K562 (cell line): Measurements from ENCODE around the gene TCEA3. TPM values are rescaled to one million over a fixed set of nuclear protein-coding genes. Genes with fewer than 3 reads are reported as not detected.

Source experiments
- ATAC-seq: fragments of 200-7000 bp; cut with Tn5 transposase; 3 replicates; pipeline ENCODE4 v1.9.1; 2020; ENCODE audit warnings: moderate library complexity
- BruUV-seq: library from RNA; stranded (reverse); fragments of 400-500 nt; replicated peaks from 2 replicates; lab custom pipeline; 2021; lab: Mats Ljungman, UMichigan
- CTCF ChIA-PET: fragments of 300-600 bp; formaldehyde crosslinking; extraction: SDS; loops from one replicate; lab custom pipeline; 2021; ENCODE audit warnings: low intra/inter-chr PET ratio; lab: Yijun Ruan, JAX
- POLR2A ChIA-PET: fragments of 300-600, 350-650 bp; sonication (Branson Sonifier 250); formaldehyde crosslinking; extraction: SDS; loops from one replicate; lab custom pipeline; 2021; ENCODE audit warnings: antibody characterized with exemption, inconsistent platforms; lab: Yijun Ruan, JAX
- DNase-seq, 4 experiments: peaks; one replicate each; pipeline versions ENCODE4 v3.0.0 to v3.0.0-alpha.2; 2011 to 2018; ENCODE audit warnings: low spot score in 3 of 4, mixed read lengths in 3 of 4; ENCODE audit errors: extremely low read depth in 1 of 4
- FAIRE-seq: peaks from 2 replicates; lab custom pipeline; 2011; peaks lifted over from hg19 to GRCh38; lab: Jason Lieb, UNC
- H2AFZ ChIP-seq: 2 replicates; pipeline ENCODE4 v1.6.0; 2011; ENCODE audit warnings: low read depth, low read length, control low read depth, inconsistent platforms
- H3K27ac ChIP-seq: fragments of 200-600 bp; 3 replicates; pipeline ENCODE4 v1.8.0; 2011; ENCODE audit warnings: low read depth, mild to moderate bottlenecking, control low read depth, inconsistent platforms, low read length, moderate library complexity, mixed read lengths; ENCODE audit errors: extremely low read depth
- H3K27me3 ChIP-seq, 2 experiments: fragments of 300-600 bp in 1 of 2; 2 replicates in 1 of 2; 3 replicates in 1 of 2; pipeline versions ENCODE4 v1.6.0 to v1.8.0; 2011; ENCODE audit warnings: inconsistent platforms in 2 of 2, low read length in 2 of 2, mild to moderate bottlenecking in 1 of 2, mixed read lengths in 1 of 2, moderate library complexity in 1 of 2; ENCODE audit not compliant: control insufficient read depth in 2 of 2, insufficient read depth in 2 of 2
- H3K36me3 ChIP-seq: fragments of 300-600 bp; 3 replicates; pipeline ENCODE4 v1.8.0; 2011; ENCODE audit warnings: mild to moderate bottlenecking, low read length, inconsistent platforms; ENCODE audit not compliant: control insufficient read depth, insufficient read depth
- H3K4me1 ChIP-seq, 2 experiments: fragments of 200-600 bp in 1 of 2; replicated peaks in 1 of 2; 2 replicates in 1 of 2; 3 replicates in 1 of 2; pipeline versions ENCODE4 v1.5.1 to v1.8.0; 2011; ENCODE audit warnings: inconsistent platforms in 2 of 2, low read length in 2 of 2, mild to moderate bottlenecking in 1 of 2, mixed read lengths in 1 of 2, moderate library complexity in 1 of 2; ENCODE audit not compliant: control insufficient read depth in 2 of 2, insufficient read depth in 2 of 2
- H3K4me2 ChIP-seq: 2 replicates; pipeline ENCODE4 v1.6.1; 2011; ENCODE audit warnings: low read length, control low read depth, inconsistent platforms, mixed read lengths; ENCODE audit not compliant: insufficient read depth
- H3K4me3 ChIP-seq: fragments of 200-600 bp; sonication (generic), shearing (Covaris generic); 2 replicates; pipeline ENCODE4 v1.5.1; 2016; ENCODE audit warnings: control low read depth, inconsistent platforms
- H3K79me2 ChIP-seq: fragments of 200-600 bp; 3 replicates; pipeline ENCODE4 v1.8.0; 2011; ENCODE audit warnings: low read length, inconsistent platforms; ENCODE audit not compliant: control insufficient read depth, insufficient read depth
- H3K9ac ChIP-seq, 2 experiments: 2 replicates each; pipeline versions ENCODE4 v1.6.0 to v1.6.1; 2011; ENCODE audit warnings: low read depth in 2 of 2, low read length in 2 of 2, control low read depth in 1 of 2, inconsistent platforms in 1 of 2, mild to moderate bottlenecking in 1 of 2, mixed read lengths in 1 of 2; ENCODE audit not compliant: insufficient read depth in 1 of 2
- H3K9me1 ChIP-seq: one replicate; pipeline ENCODE4 v1.6.0; 2011; ENCODE audit warnings: inconsistent platforms, mild to moderate bottlenecking, low read length, moderate library complexity; ENCODE audit not compliant: control insufficient read depth, insufficient read depth
- H3K9me3 ChIP-seq: replicated peaks from 2 replicates; pipeline ENCODE4 v1.5.1; 2011; ENCODE audit warnings: low read depth, low read length, inconsistent platforms; ENCODE audit not compliant: control insufficient read depth, insufficient read depth
- H4K20me1 ChIP-seq: replicated peaks from 2 replicates; pipeline ENCODE4 v1.6.1; 2011; ENCODE audit warnings: low read length, inconsistent platforms, mixed read lengths; ENCODE audit not compliant: control insufficient read depth, insufficient read depth
- BDP1 ChIP-seq: IDR thresholded peaks from 3 replicates; pipeline ENCODE4 v1.6.1; 2011; ENCODE audit not compliant: insufficient read length, insufficient read depth
- CBFA2T3 ChIP-seq: fragments of 450-650 bp; IDR thresholded peaks from 2 replicates; pipeline ENCODE4 v1.6.1; 2017
- CTBP1 ChIP-seq: fragments of 450-650 bp; IDR thresholded peaks from 2 replicates; pipeline ENCODE4 v1.6.1; 2016; ENCODE audit warnings: borderline replicate concordance
- FIP1L1 ChIP-seq: fragments of 200-400 bp; formaldehyde crosslinking; IDR thresholded peaks from 2 replicates; pipeline ENCODE4 v1.6.1; 2018; ENCODE audit warnings: mild to moderate bottlenecking, low read depth, low read length; ENCODE audit not compliant: poor library complexity, severe bottlenecking
- GABPA ChIP-seq: fragments of 200-800 bp; sonication (Bioruptor generic); conservative IDR thresholded peaks from 2 replicates; pipeline ENCODE4 v1.6.1; 2016; ENCODE audit warnings: low read depth, missing genetic modification characterization, missing compliant biosample characterization
- HDAC1 ChIP-seq, 2 experiments: fragments of 450-650 bp; IDR thresholded peaks; 2 replicates each; pipeline ENCODE4 v1.6.1; 2016 to 2017; ENCODE audit warnings: inconsistent platforms in 1 of 2, mild to moderate bottlenecking in 1 of 2, moderate library complexity in 1 of 2
- HMGN3 ChIP-seq: IDR thresholded peaks from 2 replicates; pipeline ENCODE4 v1.6.1; 2011; ENCODE audit warnings: borderline replicate concordance, low read depth, mild to moderate bottlenecking, mixed read lengths, low read length; ENCODE audit not compliant: insufficient read length; ENCODE audit errors: extremely low read depth
- KAT2B ChIP-seq: IDR thresholded peaks from one replicate; pipeline ENCODE4 v1.6.1; 2012; ENCODE audit warnings: low read depth, mild to moderate bottlenecking, control low read depth, inconsistent platforms, low read length, moderate library complexity
- KDM4B ChIP-seq, 2 experiments: fragments of 450-650 bp in 1 of 2; sonication (generic) in 1 of 2; IDR thresholded peaks; 2 replicates each; pipeline ENCODE4 v1.6.1; 2016 to 2017; ENCODE audit warnings: borderline replicate concordance in 2 of 2, antibody characterized with exemption in 1 of 2, low read depth in 1 of 2, mild to moderate bottlenecking in 1 of 2
- MAZ ChIP-seq, 2 experiments: fragments of 450-650 bp in 1 of 2; sonication (generic) in 1 of 2; formaldehyde crosslinking; IDR thresholded peaks in 1 of 2; conservative IDR thresholded peaks in 1 of 2; 2 replicates each; pipeline versions ENCODE4 v1.4.0 to v1.5.0; 2020; ENCODE audit warnings: mild to moderate bottlenecking in 1 of 2, missing genetic modification reagents in 1 of 2
- MCM5 ChIP-seq: fragments of 450-650 bp; IDR thresholded peaks from 2 replicates; pipeline ENCODE4 v1.6.1; 2016; ENCODE audit warnings: low read depth
- MYC ChIP-seq, 2 experiments: fragments of 250-450 bp in 1 of 2; sonication (Bioruptor Pico) in 1 of 2; IDR thresholded peaks; 2 replicates each; pipeline versions ENCODE4 v1.5.1 to v1.6.1; 2012 to 2021; ENCODE audit warnings: low read depth in 2 of 2, borderline replicate concordance in 1 of 2, improper control_type of control experiment in 1 of 2, low read length in 1 of 2, mild to moderate bottlenecking in 1 of 2, moderate library complexity in 1 of 2
- NFRKB ChIP-seq: fragments of 450-650 bp; IDR thresholded peaks from 2 replicates; pipeline ENCODE4 v1.6.1; 2016; ENCODE audit warnings: low read depth
- NFXL1 ChIP-seq: fragments of 450-650 bp; formaldehyde crosslinking; IDR thresholded peaks from 2 replicates; pipeline ENCODE4 v1.4.0; 2021; ENCODE audit warnings: mild to moderate bottlenecking
- NONO ChIP-seq, 2 experiments: fragments of 200-400 bp in 1 of 2; fragments of 450-650 bp in 1 of 2; formaldehyde crosslinking in 1 of 2; IDR thresholded peaks; 2 replicates each; pipeline ENCODE4 v1.6.1; 2017; ENCODE audit warnings: low read depth in 2 of 2, mild to moderate bottlenecking in 2 of 2, moderate library complexity in 2 of 2, low read length in 1 of 2
- RFX5 ChIP-seq: IDR thresholded peaks from 2 replicates; pipeline ENCODE4 v1.6.1; 2011; ENCODE audit warnings: low read depth, mild to moderate bottlenecking, improper control_type of control experiment, low read length
- SMAD3 ChIP-seq: fragments of 450-650 bp; formaldehyde crosslinking; conservative IDR thresholded peaks from 2 replicates; pipeline ENCODE4 v1.4.0; 2020; ENCODE audit warnings: mild to moderate bottlenecking
- TRIM28 ChIP-seq: fragments of 450-650 bp; IDR thresholded peaks from 2 replicates; pipeline ENCODE4 v1.6.1; 2017
- ZNF561 ChIP-seq: fragments of 450-650 bp; formaldehyde crosslinking; conservative IDR thresholded peaks from 2 replicates; pipeline ENCODE4 v1.4.0; 2020; ENCODE audit warnings: mild to moderate bottlenecking, moderate library complexity
- ZNF644 ChIP-seq: fragments of 200-800 bp; sonication (Bioruptor generic); IDR thresholded peaks from 2 replicates; pipeline ENCODE4 v1.6.1; 2016; ENCODE audit warnings: low read depth, missing genetic modification characterization, missing compliant biosample characterization
- WGBS: fragments of 100-300 bp; shearing (Covaris generic); methylation state at CpG from one replicate; pipeline ENCODE4 v1.1.6; 2016; ENCODE audit warnings: low coverage, mixed read lengths; ENCODE audit not compliant: insufficient coverage; ENCODE audit errors: missing lambda C conversion rate; 5-methylcytosine and 5-hydroxymethylcytosine counted together
- in situ Hi-C: fragments of 300-500 bp; cut with MboI; formaldehyde crosslinking; loops from 4 replicates; pipeline ENCODE4 v1.15.0; 2018; ENCODE audit warnings: inconsistent platforms, mixed read lengths
- intact Hi-C: fragments of 100-400 bp; cut with micrococcal nuclease; formaldehyde crosslinking; loops from 2 replicates; pipeline ENCODE4 v1.14.2; 2022
- polyA plus RNA-seq, 8 experiments: library from polyadenylated mRNA; depleted of rRNA in 4 of 8; stranded (reverse) in 5 of 8; unstranded in 3 of 8; fragments of >200 nt; fragmentation: Nextera tagmentation in 2 of 8; fragmentation: Illumina TruSeq in 1 of 8; extraction: Ambion mirVana in 2 of 8; extraction: Trizol in 1 of 8; gene quantifications; 2 replicates each; pipeline versions ENCODE4 v1.2.1 to v1.2.3, GENCODE V29; 2011 to 2014; ENCODE audit warnings: inconsistent platforms in 1 of 8, missing spikeins in 1 of 8
- total RNA-seq, 7 experiments: library from RNA; depleted of rRNA in 6 of 7; stranded (reverse); fragments of >200 nt in 6 of 7; fragmentation: Illumina TruSeq in 2 of 7; extraction: Trizol in 2 of 7; gene quantifications; 2 replicates each; pipeline versions ENCODE4 v1.2.1 to v1.2.3, GENCODE V29; 2011 to 2021; ENCODE audit warnings: low replicate concordance in 1 of 7

Gene TCEA3
- total and polyA plus RNA-seq, 9 of the 15 experiments (the other 6 are each of a cell fraction or from before 2014, with no cell fraction given): 0.03 to 0.55 (median 0.36) TPM

DNA sequence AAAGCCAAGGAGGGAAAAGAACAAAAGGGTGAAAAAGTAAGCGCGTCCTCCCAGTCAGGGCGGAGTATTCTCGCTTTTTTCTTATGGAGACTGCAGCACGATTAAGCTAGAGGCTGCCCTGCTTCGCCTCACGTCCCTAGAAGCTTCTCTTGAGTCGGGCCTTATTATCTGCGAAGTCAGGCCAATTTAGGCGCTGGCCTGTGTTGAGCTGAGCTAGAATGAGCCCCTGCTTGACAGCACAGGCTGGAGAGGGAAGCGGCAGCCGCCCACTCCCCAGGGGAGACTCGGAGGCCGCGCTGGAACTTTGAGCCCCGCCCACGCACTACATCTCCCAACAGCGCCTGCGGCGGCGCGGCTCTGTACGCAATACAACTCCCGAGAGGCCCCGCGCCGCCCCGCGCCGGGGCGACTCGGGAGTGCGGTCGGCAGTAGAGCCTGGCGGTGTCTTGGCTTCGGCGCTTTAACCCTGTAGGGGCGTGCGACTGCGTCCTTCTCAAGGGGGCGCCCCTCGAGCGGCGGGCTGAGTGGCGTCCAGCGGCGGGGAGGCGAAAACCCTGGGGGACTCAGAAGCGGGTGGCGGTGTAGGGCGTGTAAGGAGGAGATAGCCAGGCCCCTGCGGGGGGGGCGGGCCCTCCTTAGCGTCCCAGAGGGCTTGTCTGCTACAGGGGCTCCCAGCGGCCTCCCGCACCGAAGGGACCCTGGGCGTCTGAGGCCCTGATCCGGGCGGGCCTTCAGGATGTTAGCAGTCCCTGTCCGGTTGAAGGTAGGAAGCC lies 55.8 kb downstream of the TCEA3 start (continued):
- TF ChIP-seq ZNF644 (peak; percentile 85; the same call in 1 of the 2 replicates), CBFA2T3 (peak; percentile 56), FIP1L1 (peak; percentile 63)

DNA sequence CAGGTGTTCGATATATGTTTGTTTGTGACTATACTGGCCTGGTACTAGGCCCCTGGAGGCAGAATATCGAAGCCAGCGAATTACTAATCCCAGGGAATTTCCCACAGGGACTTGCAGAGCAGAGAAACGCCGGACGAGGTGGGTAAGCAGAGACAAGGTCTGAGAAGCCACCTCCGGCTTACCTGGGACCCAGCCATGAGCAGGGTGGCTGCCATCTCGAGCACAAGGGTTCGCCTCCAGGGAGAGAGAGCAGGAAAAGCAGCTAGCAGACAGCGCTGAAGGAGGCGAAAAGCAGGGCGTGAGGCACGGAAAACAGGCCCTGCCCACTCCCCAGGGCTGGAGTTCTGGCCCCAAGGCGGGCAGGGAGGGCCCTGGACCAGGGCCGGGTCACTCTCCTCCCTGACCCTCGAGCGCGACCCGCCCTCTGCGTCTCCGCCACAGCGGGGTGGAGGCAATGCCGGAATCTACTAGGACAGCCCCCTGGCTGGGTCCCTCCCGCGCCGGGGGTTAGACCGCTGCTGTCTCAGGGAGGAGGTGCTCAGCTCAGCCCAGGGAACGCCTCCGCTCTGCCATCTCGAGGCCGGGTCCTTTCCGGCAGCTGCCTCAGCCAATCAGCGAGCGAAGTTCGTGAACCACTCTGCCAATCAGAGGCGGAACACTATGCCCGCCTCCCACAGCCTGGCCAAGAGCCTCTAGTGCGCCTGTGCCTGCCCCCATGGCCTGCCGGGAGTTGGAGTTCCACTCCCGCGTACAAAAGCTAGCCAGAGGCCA lies 56.6 kb downstream of the TCEA3 start:
- peaks cover 23 to 36% of the 10 kb centered on the region in 2 experiments for H3K4me1 ChIP-seq
- DNase-seq (peak; percentile 99 to 100 (median 100)), ATAC-seq (peak; percentile 91), FAIRE-seq (peak; percentile 98)
- peak overlapping the region; percentile 98 for H3K4me2 ChIP-seq
- H4K20me1 ChIP-seq: no peaks in the 10 kb centered on the region
- BruUV-seq: no TSS peak
- peaks cover 54% of the 10 kb centered on the region for H3K79me2 ChIP-seq
- in situ Hi-C loops (no loop called here), intact Hi-C loops (loop anchor here (1.0 kb wide), 1 partner anchor 24 kb away; the partner anchor contains the start of gene HNRNPR)
- peaks cover 38% of the 10 kb centered on the region for H3K36me3 ChIP-seq
- peak overlapping the region; percentile 90 to 99 for H3K9ac ChIP-seq
- CTCF ChIA-PET: interaction anchor here (0.8 kb wide), 1 partner anchor 36 kb away, joined by 4 read pairs; no protein-coding TSS in a partner anchor
- H3K27me3 ChIP-seq: no peaks in the 10 kb centered on the region
- 0% methylated on average over 39 of the region's 41 CpGs for WGBS
- H3K9me1 ChIP-seq: no peaks in the 10 kb centered on the region
- peak overlapping the region; percentile 97 for H3K27ac ChIP-seq
- POLR2A ChIA-PET: interaction anchor here (0.6 to 1.9 kb wide), 18 partner anchors 9 to 169 kb away, joined by 3 to 27 read pairs (median 4); partner anchors contain the start of gene HNRNPR
- H2AFZ ChIP-seq: peak overlapping the region; percentile 98
- H3K4me3 ChIP-seq: peak overlapping the region; percentile 58
- H3K9me3 ChIP-seq: peaks cover 14% of the 10 kb centered on the region
- TF ChIP-seq HMGN3 (peak; percentile 97), GABPA (peak; percentile 88), CTBP1 (peak; percentile 77; the same call in 1 of the 2 replicates), NONO (IDR thresholded peaks at IDR 0.05; ENCODE audit: low read depth in 2 of 2, low read length in 1 of 2) (no peak), ZNF561 (no peak), HDAC1 (IDR thresholded peaks at IDR 0.05) (peak in 1 of 2 experiments; percentile 78; a peak in 2 of 4 replicates), KAT2B (no peak), BDP1 (no peak), NFXL1 (CRISPR knock-in tag) (no peak), NFRKB (peak; percentile 68), TRIM28 (no peak), MAZ (CRISPR knock-in tag; conservative IDR thresholded peaks at IDR 0.05 in 1 of 2, IDR thresholded peaks at IDR 0.05 in 1 of 2) (peak; percentile 80 to 95), MCM5 (no peak), SMAD3 (CRISPR knock-in tag) (no peak), RFX5 (no peak), MYC (IDR thresholded peaks at IDR 0.05; ENCODE audit: low read depth, low read length) (peak; percentile 48; the same call in 1 of the 2 replicates), MYC (CRISPR knock-in tag; IDR thresholded peaks at IDR 0.05; ENCODE audit: borderline replicate concordance, low read depth) (no peak), KDM4B (IDR thresholded peaks at IDR 0.05; ENCODE audit: borderline replicate concordance in 2 of 2, low read depth in 1 of 2) (0 out of 4 replicates have a peak, but pooled peaks of 1 of the 2 experiments have one; percentile 69)
